BLaER1 treated with 17β-estradiol and CSF1 and Interleukin-3, amounts not matched to agents 10 nM and 100 nM (cell line): ENCODE data around the gene AVPI1.
A peak's percentile ranks its signal among the peaks of the same experiment; 100 is the strongest.
"Not testable (repeated sequence)": the region's sequence is repeated elsewhere in the genome, so short reads cannot be mapped to it uniquely, and the experiment has no call there.

Experiments used
- H3K27ac ChIP-seq, 11 experiments: shearing (Covaris generic); formaldehyde crosslinking; 2 replicates each; pipeline ENCODE4 v1.8.1; 2022
- H3K27me3 ChIP-seq, 11 experiments: shearing (Covaris generic); formaldehyde crosslinking; 2 replicates each; pipeline ENCODE4 v1.8.1; 2022
- H3K36me3 ChIP-seq, 11 experiments: shearing (Covaris generic); formaldehyde crosslinking; 2 replicates each; pipeline ENCODE4 v1.8.1; 2022
- H3K4me1 ChIP-seq, 10 experiments: shearing (Covaris generic); formaldehyde crosslinking; 2 replicates each; pipeline ENCODE4 v1.8.1; 2022
- H3K4me2 ChIP-seq, 11 experiments: shearing (Covaris generic); formaldehyde crosslinking; 2 replicates each; pipeline ENCODE4 v1.8.1; 2022
- H3K4me3 ChIP-seq, 10 experiments: shearing (Covaris generic); formaldehyde crosslinking; 2 replicates each; pipeline ENCODE4 v1.8.1; 2022
- H3K9ac ChIP-seq, 11 experiments: shearing (Covaris generic); formaldehyde crosslinking; 2 replicates each; pipeline ENCODE4 v1.8.1; 2022
- H3K9me3 ChIP-seq, 11 experiments: shearing (Covaris generic); formaldehyde crosslinking; replicated peaks in 1 of 11; 2 replicates each; pipeline ENCODE4 v1.8.1; 2022
- H4K20me1 ChIP-seq, 11 experiments: shearing (Covaris generic); formaldehyde crosslinking; 2 replicates each; pipeline ENCODE4 v1.8.1; 2022
- Cebpa-rat ChIP-seq, 11 experiments: shearing (Covaris generic); IDR thresholded peaks; 2 replicates each; pipeline ENCODE4 v1.8.1; 2022

AVPI1 gene

DNA sequence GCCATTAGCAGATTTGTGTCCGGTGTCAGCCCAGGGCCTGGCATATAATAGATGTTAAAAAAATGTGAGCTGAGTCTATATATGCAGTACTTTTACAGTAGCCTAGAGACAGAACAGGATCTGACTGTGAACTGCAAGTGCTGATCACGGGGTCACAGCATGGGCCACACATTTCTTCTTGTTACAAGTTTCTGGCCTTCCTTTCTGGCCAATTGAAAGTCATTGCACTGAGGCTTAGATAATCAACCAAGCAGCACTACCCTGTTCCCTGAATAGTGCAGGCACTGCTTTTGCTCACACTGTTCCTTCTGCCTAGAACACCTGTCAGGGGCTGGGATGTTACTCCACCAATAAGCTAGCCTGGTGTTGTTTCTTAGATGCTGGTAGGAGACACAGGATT lies 21.1 kb upstream of the AVPI1 start:
- no peaks in the 10 kb centered on the region for H3K36me3 ChIP-seq
- peak overlapping the region in 1 of 11 experiments; percentile 29; a peak in 1 of 22 replicates for H3K9ac ChIP-seq
- H3K27me3 ChIP-seq, result no peaks in the 10 kb centered on the region
- no peaks in the 10 kb centered on the region; a peak in 1 of 22 replicates for H3K9me3 ChIP-seq
- no peak for TF ChIP-seq Cebpa-rat (IDR thresholded peaks at IDR 0.05)
- H3K27ac ChIP-seq, result no peak overlapping the region
- H4K20me1 ChIP-seq, result no peaks in the 10 kb centered on the region
- H3K4me1 ChIP-seq, result peaks cover 25 to 59% (median 48%) of the 10 kb centered on the region in 10 experiments
- H3K4me2 ChIP-seq, result 0 out of 22 replicates have a peak overlapping the region, but pooled peaks of 1 of the 11 experiments have one; percentile 10
- no peak overlapping the region for H3K4me3 ChIP-seq

DNA sequence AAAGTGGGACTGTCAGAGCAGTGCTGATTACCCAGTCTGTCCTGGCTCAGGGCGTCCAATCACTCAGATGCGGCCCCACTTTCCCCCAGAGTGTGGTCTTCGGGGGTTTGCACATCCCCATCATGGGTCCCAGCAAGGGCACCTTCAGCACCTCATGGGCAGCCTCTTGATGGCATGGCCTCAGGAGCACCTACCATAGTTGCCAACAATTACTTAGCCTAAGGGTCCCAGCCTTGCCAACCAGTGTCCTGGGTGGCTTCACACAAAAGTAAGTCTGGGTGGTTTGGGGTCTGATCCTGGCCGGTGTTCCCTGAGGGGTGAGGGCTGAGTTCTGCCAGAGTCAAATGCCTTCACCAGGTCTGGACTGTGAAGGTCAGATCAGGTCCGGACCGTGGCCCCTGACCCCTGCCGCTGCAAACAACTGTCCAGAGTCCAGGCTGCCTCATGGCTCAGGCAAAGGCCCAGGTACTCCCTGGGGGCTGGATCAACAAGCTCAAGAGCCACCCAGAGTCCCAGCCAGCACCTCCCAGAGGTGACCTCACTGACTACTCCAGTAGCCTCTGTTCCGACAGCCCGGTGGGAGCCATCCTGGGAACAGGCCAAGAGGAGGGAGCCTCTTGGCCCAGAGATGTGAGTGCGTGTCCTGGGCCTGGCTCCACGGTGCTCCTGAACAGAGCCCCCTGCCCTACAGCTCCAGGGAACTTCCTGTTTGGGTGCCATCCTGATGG lies 20.3 kb upstream of the AVPI1 start:
- Histone ChIP-seq H3K9ac (peak overlapping the region in 1 of 11 experiments; percentile 27; a peak in 1 of 22 replicates), H3K36me3 (no peaks in the 10 kb centered on the region), H3K27me3 (no peaks in the 10 kb centered on the region), H3K4me1 (peaks cover 16 to 50% (median 39%) of the 10 kb centered on the region in 10 experiments), H3K4me2 (peak overlapping the region in 5 of 11 experiments; percentile 6 to 17 (median 10); a peak in 4 of 22 replicates), H3K27ac (no peak overlapping the region), H4K20me1 (no peaks in the 10 kb centered on the region), H3K9me3 (no peaks in the 10 kb centered on the region; a peak in 1 of 22 replicates), H3K4me3 (no peak overlapping the region)
- no peak for TF ChIP-seq Cebpa-rat (IDR thresholded peaks at IDR 0.05)

DNA sequence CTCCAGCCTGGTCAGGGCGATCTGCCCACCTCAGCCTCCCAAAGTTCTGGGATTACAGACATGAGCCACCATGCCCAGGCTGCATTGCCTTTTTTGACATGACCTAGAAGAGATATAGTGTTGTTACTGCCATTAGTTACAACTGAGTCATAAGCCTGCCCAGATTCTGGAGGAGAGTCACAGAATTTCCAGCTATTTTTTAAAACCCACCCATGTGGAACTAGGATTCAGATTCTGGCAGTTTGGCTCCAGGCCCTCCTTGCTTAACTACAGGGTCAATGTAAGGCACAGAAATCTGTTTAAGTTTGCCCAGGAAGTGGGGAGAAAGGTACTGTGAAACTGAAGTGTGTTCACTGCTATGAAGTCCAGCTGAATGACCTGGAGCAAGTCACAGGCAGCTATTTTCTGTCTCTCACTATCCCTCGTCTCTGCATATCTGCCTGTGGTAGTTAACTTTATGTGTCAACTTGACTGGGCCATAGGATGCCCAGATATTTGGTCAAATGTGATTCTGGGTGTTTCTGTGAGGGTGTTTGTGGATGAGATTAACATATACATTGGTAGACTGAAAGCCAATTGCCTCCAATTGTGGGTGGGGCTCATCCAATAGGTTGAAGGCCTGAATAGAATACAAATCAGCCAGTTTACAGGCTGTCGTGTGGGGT lies 18.1 kb upstream of the AVPI1 start:
- Histone ChIP-seq H3K9ac (no peak overlapping the region), H3K27ac (peak overlapping the region in 1 of 11 experiments; percentile 55; a peak in 2 of 22 replicates), H3K4me3 (no peak overlapping the region), H3K4me1 (peaks cover 19 to 52% (median 40%) of the 10 kb centered on the region in 10 experiments), H3K4me2 (peak overlapping the region in 7 of 11 experiments; percentile 44 to 79 (median 68); a peak in 12 of 22 replicates), H3K9me3 (no peaks in the 10 kb centered on the region; a peak in 1 of 22 replicates), H3K27me3 (no peaks in the 10 kb centered on the region), H3K36me3 (no peaks in the 10 kb centered on the region), H4K20me1 (no peaks in the 10 kb centered on the region)
- no peak for TF ChIP-seq Cebpa-rat (IDR thresholded peaks at IDR 0.05)

DNA sequence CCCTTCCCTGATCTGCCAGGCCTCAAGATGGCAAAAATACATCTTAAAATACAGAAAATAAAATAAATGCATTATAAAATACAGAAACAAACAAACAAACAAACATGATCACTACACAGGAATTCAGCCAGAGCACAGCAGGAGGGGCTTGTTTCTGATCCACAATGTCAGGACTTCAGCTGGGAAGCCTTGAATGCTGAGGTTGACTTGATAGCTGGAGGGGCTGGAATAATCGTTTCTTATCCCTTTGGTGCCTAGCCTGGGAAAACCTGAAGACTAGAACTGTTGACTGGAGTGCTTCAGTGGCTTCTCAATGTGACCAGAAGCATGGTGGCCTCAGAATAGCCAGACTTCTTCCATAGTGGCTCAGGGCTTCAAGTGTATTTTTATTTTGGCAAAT lies 17.3 kb upstream of the AVPI1 start:
- Histone ChIP-seq H4K20me1 (no peaks in the 10 kb centered on the region), H3K9ac (peak overlapping the region in 2 of 11 experiments; percentile 13 to 34; a peak in 4 of 22 replicates), H3K4me3 (no peak overlapping the region), H3K27me3 (no peaks in the 10 kb centered on the region), H3K4me2 (peak overlapping the region; percentile 8 to 79 (median 63); a peak in 21 of 22 replicates), H3K4me1 (peaks cover 13 to 47% (median 34%) of the 10 kb centered on the region in 10 experiments), H3K36me3 (no peaks in the 10 kb centered on the region), H3K27ac (peak overlapping the region in 4 of 11 experiments; percentile 15 to 55 (median 34); a peak in 4 of 22 replicates), H3K9me3 (no peaks in the 10 kb centered on the region; a peak in 1 of 22 replicates)
- no peak for TF ChIP-seq Cebpa-rat (IDR thresholded peaks at IDR 0.05)

DNA sequence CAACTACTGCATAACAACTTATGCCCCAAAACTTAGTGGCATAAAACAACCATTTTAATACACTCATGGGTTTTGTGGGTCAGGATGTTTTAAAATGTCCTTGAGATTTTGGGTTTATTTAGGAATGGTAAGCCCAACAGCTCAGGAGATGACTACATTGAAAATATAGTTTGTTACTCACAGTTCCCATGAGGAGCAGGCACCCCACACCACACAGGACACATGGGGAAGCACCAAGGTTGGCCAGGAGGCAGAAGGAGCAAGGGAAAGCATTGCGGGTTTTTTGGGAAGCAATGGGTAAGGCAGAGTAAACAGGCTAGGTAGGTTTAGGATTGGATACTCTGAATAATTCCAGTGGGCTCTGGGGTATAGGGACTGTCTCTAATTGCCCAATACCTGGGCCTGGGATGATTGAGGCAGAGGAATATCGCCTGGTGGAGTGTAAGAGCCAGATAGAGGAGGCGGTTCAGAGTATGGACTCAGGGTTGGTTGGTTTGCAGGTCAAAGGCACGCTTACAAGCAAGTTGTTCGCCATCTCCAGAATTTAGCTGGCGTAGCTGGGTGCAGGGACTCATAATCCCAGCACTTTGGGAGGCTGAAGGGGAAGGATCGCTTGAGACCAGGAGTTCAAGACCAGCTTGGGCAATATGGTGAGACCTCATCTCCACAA lies 16.5 kb upstream of the AVPI1 start:
- H4K20me1 ChIP-seq, result no peaks in the 10 kb centered on the region
- peaks cover 13 to 47% (median 31%) of the 10 kb centered on the region in 10 experiments for H3K4me1 ChIP-seq
- H3K27me3 ChIP-seq, result no peaks in the 10 kb centered on the region
- peak overlapping the region in 2 of 11 experiments; percentile 15 to 55; a peak in 2 of 22 replicates for H3K27ac ChIP-seq
- H3K9ac ChIP-seq, result 0 out of 22 replicates have a peak overlapping the region, but pooled peaks of 1 of the 11 experiments have one; percentile 13
- no peaks in the 10 kb centered on the region; a peak in 1 of 22 replicates for H3K9me3 ChIP-seq
- H3K36me3 ChIP-seq, result no peaks in the 10 kb centered on the region
- TF ChIP-seq Cebpa-rat (IDR thresholded peaks at IDR 0.05), result no peak
- peak overlapping the region; percentile 8 to 79 (median 63); a peak in 20 of 22 replicates for H3K4me2 ChIP-seq
- no peak overlapping the region for H3K4me3 ChIP-seq

DNA sequence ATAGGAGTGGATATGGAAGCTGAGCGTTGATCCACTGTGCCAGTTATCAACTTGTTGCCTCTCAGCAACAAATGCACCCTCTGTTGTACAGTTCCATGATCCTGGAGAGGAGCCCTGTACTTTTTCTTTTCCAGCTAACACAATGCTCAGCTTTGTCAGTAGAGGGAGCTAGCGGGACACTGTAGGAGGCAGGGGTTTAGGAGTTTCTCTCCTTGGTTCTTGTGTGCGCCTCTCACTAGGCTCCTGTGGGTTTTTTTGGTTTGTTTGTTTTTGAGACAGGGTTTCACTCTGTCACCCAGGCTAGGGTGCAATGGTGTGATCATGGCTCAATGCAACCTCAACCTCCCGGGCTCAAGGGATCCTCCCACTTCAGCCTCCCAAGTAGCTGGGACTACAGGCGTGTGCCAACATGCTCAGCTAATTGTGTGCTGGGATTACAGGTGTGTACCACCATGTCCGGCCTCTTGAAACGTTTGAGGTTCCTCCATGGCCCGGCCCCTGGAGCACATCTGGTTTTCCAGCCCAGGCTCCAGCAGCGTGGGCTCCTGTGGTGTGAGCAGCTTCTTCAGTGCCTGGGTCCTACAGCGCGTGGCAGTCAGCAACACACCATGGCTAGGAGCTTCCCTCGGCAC lies 14.5 kb upstream of the AVPI1 start:
- Histone ChIP-seq H3K4me1 (peaks cover 13 to 34% (median 24%) of the 10 kb centered on the region in 10 experiments), H3K4me2 (peak overlapping the region in 6 of 11 experiments; percentile 7 to 65 (median 24); a peak in 6 of 22 replicates), H3K27me3 (no peaks in the 10 kb centered on the region), H3K4me3 (no peak overlapping the region), H3K9me3 (no peaks in the 10 kb centered on the region; a peak in 1 of 22 replicates), H3K36me3 (no peaks in the 10 kb centered on the region), H4K20me1 (no peaks in the 10 kb centered on the region), H3K27ac (no peak overlapping the region), H3K9ac (no peak overlapping the region)
- no peak for TF ChIP-seq Cebpa-rat (IDR thresholded peaks at IDR 0.05)

DNA sequence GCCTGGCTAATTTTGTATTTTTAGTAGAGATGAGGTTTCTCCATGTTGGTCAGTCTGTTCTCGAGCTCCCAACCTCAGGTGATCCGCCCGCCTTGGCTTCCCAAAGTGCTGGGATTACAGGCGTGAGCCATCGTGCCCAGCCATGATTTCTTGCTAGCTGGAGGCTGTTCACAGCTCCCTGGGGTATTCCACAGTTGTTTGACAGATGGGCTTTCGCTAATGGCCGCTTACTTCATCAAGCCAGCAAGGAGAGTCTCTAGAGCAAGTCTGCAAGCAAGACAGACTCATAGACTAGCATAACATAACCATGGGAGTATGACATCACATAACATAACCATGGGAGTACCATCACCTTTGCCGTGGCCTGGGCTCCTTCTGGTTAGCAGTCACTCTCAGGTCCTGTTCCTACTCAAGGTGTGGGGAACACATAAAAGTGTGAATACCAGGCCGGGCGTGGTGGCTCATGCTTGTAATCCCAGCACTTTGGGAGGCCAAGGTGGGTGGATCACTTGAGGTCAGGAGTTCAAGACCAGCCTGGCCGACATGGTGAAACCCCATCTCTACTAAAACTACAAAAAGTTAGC lies 11.1 kb upstream of the AVPI1 start:
- peaks cover 5 to 12% (median 6%) of the 10 kb centered on the region in 10 experiments; a peak in 16 of 20 replicates for H3K4me1 ChIP-seq
- not testable (repeated sequence) for H4K20me1 ChIP-seq, H3K36me3 ChIP-seq, H3K27ac ChIP-seq, H3K27me3 ChIP-seq, H3K4me3 ChIP-seq, H3K4me2 ChIP-seq, H3K9me3 ChIP-seq, H3K9ac ChIP-seq

DNA sequence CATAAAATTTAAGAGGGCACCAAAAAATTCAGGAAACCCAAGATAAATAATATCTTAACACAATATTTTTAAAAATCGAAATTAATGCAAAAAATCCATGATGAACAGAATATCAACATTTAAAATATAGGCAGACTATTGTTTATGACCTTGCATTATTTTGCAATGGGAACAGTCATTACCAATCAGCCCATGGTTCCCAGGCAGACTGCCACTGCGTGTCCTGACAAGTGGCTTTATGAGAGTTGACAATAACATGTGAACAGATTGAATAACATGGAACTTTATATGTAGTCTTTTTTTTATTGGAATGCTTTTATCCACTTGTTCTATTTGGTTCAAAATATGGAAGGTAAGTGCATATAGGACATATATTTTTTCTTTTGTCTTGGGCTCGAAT lies 3.1 kb upstream of the AVPI1 start:
- no peak for TF ChIP-seq Cebpa-rat (IDR thresholded peaks at IDR 0.05)
- Histone ChIP-seq H3K27me3 (no peaks in the 10 kb centered on the region), H3K4me3 (no peak overlapping the region), H3K36me3 (no peaks in the 10 kb centered on the region), H4K20me1 (peaks cover 0 to 14% (median 0%) of the 10 kb centered on the region in 11 experiments; a peak in 3 of 22 replicates), H3K4me1 (peaks cover 27 to 57% (median 41%) of the 10 kb centered on the region in 10 experiments), H3K4me2 (peak overlapping the region in 6 of 11 experiments; percentile 12 to 98 (median 87); a peak in 9 of 22 replicates), H3K27ac (peak overlapping the region in 6 of 11 experiments; percentile 39 to 86 (median 80); a peak in 10 of 22 replicates), H3K9me3 (peaks cover 0 to 9% (median 0%) of the 10 kb centered on the region in 11 experiments; a peak in 3 of 22 replicates), H3K9ac (peak overlapping the region in 4 of 11 experiments; percentile 6 to 63 (median 62); a peak in 5 of 22 replicates)
